ENCODE results near the gene DVL1.
"Not testable (repeated sequence)": the region's sequence is repeated elsewhere in the genome, so short reads cannot be mapped to it uniquely, and the experiment has no call there.

The DVL1 gene

GRCh38 chr1:1371746-1372711 lies 22.8 kb upstream of the DVL1 start:
- Histone ChIP-seq H3K9me3 (ENCODE audit: severe bottlenecking) (peaks cover 4% of the 10 kb centered on the region), H3K27me3 (ENCODE audit: insufficient read depth, low read depth, severe bottlenecking) (no peaks in the 10 kb centered on the region), H3K4me3 (ENCODE audit: low read depth, low read length) (no peak overlapping the region), H3K27ac (peak overlapping the region; percentile 48), H3K36me3 (peaks cover 39% of the 10 kb centered on the region)
- TF ChIP-seq, protein P1, sequence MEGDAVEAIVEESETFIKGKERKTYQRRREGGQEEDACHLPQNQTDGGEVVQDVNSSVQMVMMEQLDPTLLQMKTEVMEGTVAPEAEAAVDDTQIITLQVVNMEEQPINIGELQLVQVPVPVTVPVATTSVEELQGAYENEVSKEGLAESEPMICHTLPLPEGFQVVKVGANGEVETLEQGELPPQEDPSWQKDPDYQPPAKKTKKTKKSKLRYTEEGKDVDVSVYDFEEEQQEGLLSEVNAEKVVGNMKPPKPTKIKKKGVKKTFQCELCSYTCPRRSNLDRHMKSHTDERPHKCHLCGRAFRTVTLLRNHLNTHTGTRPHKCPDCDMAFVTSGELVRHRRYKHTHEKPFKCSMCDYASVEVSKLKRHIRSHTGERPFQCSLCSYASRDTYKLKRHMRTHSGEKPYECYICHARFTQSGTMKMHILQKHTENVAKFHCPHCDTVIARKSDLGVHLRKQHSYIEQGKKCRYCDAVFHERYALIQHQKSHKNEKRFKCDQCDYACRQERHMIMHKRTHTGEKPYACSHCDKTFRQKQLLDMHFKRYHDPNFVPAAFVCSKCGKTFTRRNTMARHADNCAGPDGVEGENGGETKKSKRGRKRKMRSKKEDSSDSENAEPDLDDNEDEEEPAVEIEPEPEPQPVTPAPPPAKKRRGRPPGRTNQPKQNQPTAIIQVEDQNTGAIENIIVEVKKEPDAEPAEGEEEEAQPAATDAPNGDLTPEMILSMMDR (IDR thresholded peaks at IDR 0.05; ENCODE audit: low read depth, low read length): peak; percentile 91
- peak; percentile 83 for DNase-seq

DNA sequence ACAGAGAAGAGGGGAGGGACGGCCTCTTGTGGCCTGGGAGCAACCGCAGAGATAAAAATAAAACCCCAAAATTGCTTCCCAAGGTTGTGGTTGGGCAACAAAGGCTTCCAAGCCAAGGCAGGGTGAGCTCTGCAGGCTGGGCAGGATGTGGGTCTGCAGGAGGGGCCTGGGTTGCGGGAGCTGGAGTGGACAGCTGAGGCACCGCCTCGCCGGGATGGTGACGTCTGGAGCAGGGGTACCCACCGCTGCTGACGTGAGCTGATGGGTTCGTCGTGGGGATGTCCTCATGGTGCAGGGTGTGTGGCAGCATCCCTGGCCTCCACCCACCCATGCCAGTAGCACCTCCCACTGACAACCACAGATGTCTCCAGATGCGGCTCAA lies 22.1 kb upstream of the DVL1 start:
- H3K4me3 ChIP-seq (ENCODE audit: low read depth, low read length): no peak overlapping the region
- peak overlapping the region; percentile 48 for H3K27ac ChIP-seq

DNA sequence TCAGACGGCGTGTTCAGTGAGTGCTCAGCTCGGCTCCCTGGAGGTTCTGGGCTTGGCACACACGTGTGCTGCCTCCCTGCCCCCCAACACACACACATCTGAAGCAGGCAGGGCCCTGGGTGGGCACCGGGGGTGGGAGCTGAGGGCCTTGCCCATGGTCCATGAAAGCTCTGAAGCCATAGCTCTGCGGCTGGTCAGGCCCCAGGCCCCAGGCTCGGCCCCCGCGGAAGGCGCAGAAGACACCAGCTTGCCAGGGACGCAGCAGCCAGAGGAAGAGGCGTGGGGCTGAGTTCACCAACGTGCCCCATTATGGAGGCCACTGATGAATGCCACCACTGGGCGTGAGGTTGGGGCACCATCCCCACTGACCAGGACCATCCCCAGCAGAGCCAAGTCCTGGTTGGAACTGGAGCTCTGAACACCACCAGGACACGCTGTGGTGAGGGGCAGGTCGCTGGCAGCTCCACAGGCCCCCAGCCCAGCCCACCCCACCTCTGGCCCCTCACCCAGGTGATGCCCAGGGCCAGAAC lies 21.6 kb upstream of the DVL1 start:
- peaks cover 29% of the 10 kb centered on the region for H3K36me3 ChIP-seq
- TF ChIP-seq, protein P1 (IDR thresholded peaks at IDR 0.05; ENCODE audit: low read depth, low read length): no peak
- H3K27ac ChIP-seq: no peak overlapping the region
- H3K27me3 ChIP-seq (ENCODE audit: insufficient read depth, low read depth, severe bottlenecking): no peaks in the 10 kb centered on the region
- H3K4me3 ChIP-seq (ENCODE audit: low read depth, low read length): no peak overlapping the region
- no peak for DNase-seq
- peaks cover 13% of the 10 kb centered on the region for H3K9me3 ChIP-seq (ENCODE audit: severe bottlenecking)

More for the DNA sequence above, 22.1 kb upstream of the DVL1 start:
- H3K27me3 ChIP-seq (ENCODE audit: insufficient read depth, low read depth, severe bottlenecking): no peaks in the 10 kb centered on the region
- TF ChIP-seq, protein P1 (IDR thresholded peaks at IDR 0.05; ENCODE audit: low read depth, low read length): no peak
- no peak for DNase-seq
- peaks cover 8% of the 10 kb centered on the region for H3K9me3 ChIP-seq (ENCODE audit: severe bottlenecking)
- peaks cover 34% of the 10 kb centered on the region for H3K36me3 ChIP-seq

DNA sequence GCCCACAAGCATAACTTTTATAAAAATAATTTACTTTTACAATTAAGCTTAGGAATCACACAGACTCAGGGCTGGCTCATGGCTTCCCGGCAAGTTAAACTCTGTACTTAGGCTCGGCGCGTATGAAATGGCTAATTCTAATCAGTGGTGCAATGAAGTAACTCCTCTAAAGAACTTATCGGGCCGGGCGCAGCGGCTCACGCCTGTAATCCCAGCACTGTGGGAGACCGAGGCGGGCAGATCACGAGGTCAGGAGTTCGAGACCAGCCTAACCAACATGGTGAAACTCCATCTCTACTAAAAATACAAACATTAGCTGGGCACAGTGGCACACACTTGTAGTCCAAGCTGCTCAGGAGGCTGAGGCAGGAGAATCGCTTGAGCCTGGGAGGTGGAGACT lies 20.9 kb upstream of the DVL1 start:
- Histone ChIP-seq H3K36me3 (peaks cover 29% of the 10 kb centered on the region), H3K9me3 (ENCODE audit: severe bottlenecking) (peaks cover 15% of the 10 kb centered on the region)
- not testable (repeated sequence) for H3K4me3 ChIP-seq (ENCODE audit: low read depth, low read length); H3K27me3 ChIP-seq (ENCODE audit: insufficient read depth, low read depth, severe bottlenecking); H3K27ac ChIP-seq; DNase-seq

- H3K27ac ChIP-seq: no peak overlapping the region
- H3K4me3 ChIP-seq (ENCODE audit: low read depth, low read length): no peak overlapping the region
- H3K27me3 ChIP-seq (ENCODE audit: insufficient read depth, low read depth, severe bottlenecking): no peaks in the 10 kb centered on the region
- H3K9me3 ChIP-seq (ENCODE audit: severe bottlenecking): peaks cover 15% of the 10 kb centered on the region
- H3K36me3 ChIP-seq: peaks cover 8% of the 10 kb centered on the region
- DNase-seq: no peak
- TF ChIP-seq, protein P1 (IDR thresholded peaks at IDR 0.05; ENCODE audit: low read depth, low read length): no peak
These were observed 18.1 kb upstream of the DVL1 start for GRCh38 chr1:1367315-1367714.

DNA sequence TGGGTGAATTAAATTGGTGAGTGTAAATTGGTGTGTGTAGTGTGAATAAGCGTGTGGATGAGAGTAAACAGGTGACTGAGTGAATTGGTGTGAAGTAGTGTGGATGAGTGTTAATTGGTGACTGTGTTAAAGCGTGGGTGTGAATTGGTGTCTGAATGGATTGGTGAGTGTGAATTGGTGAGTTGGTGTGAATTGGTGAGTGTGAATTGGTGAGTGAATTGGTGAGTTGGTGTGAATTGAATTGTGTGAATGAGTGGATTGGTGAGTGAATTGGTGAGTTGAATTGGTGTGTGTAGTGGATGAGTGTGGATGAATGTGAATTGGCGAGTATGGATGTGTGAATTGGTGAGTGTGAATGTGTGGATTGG lies 17.5 kb upstream of the DVL1 start:
- DNase-seq: no peak
- Histone ChIP-seq H3K9me3 (ENCODE audit: severe bottlenecking) (peaks cover 15% of the 10 kb centered on the region), H3K4me3 (ENCODE audit: low read depth, low read length) (no peak overlapping the region), H3K27me3 (ENCODE audit: insufficient read depth, low read depth, severe bottlenecking) (no peaks in the 10 kb centered on the region), H3K36me3 (peaks cover 5% of the 10 kb centered on the region), H3K27ac (no peak overlapping the region)
- TF ChIP-seq, protein P1 (IDR thresholded peaks at IDR 0.05; ENCODE audit: low read depth, low read length): no peak
